H1 (cell line): ENCODE measurements around the gene TSPAN9. TPM values are rescaled to one million over a fixed set of nuclear protein-coding genes. Genes with fewer than 3 reads are reported as not detected.

Experiments used
- CTCF ChIA-PET: fragments of 300-600 bp; sonication (Branson Sonifier 250); formaldehyde crosslinking; loops from one replicate; lab custom pipeline; 2021; ENCODE audit not compliant: partially characterized antibody; lab: Charles Lee
- POLR2A ChIA-PET: fragments of 300-600 bp; sonication (Branson Sonifier 250); formaldehyde crosslinking; loops from one replicate; lab custom pipeline; 2021; ENCODE audit warnings: inconsistent platforms; ENCODE audit not compliant: partially characterized antibody; lab: Charles Lee
- DNase-seq, 2 experiments: peaks; one replicate each; pipeline versions ENCODE4 v3.0.0 to v3.0.0-alpha.2; 2010 to 2022; ENCODE audit warnings: low spot score in 2 of 2, low read depth in 1 of 2, mixed read lengths in 1 of 2
- FAIRE-seq: peaks from 2 replicates; lab custom pipeline; 2011; peaks lifted over from hg19 to GRCh38; lab: Jason Lieb, UNC
- H2AFZ ChIP-seq: 2 replicates; pipeline ENCODE4 v1.8.1; 2012; ENCODE audit warnings: low read length, inconsistent platforms
- H2AK5ac ChIP-seq: 2 replicates; pipeline ENCODE4 v1.6.1; 2013; ENCODE audit warnings: low read depth, low read length
- H2BK120ac ChIP-seq: replicated peaks from 2 replicates; pipeline ENCODE3; 2013; ENCODE audit warnings: low read depth, low read length, inconsistent platforms
- H2BK12ac ChIP-seq: 2 replicates; pipeline ENCODE4 v1.6.1; 2013; ENCODE audit warnings: low read depth, low read length
- H2BK15ac ChIP-seq: 2 replicates; pipeline ENCODE4 v1.6.1; 2013; ENCODE audit warnings: low read length
- H2BK20ac ChIP-seq: 2 replicates; pipeline ENCODE4 v1.6.1; 2013; ENCODE audit warnings: low read length
- H2BK5ac ChIP-seq: 2 replicates; pipeline ENCODE4 v1.6.1; 2013; ENCODE audit warnings: low read depth, low read length
- H3K14ac ChIP-seq: 2 replicates; pipeline ENCODE4 v1.6.1; 2013; ENCODE audit warnings: inconsistent platforms; ENCODE audit not compliant: insufficient read length
- H3K18ac ChIP-seq: 2 replicates; pipeline ENCODE4 v1.6.1; 2013; ENCODE audit warnings: low read length; ENCODE audit errors: extremely low read depth
- H3K23ac ChIP-seq: 2 replicates; pipeline ENCODE4 v1.6.1; 2013; ENCODE audit warnings: inconsistent platforms; ENCODE audit not compliant: insufficient read length
- H3K23me2 ChIP-seq: 2 replicates; pipeline ENCODE4 v1.6.1; 2013; ENCODE audit warnings: low read depth, low read length
- H3K27ac ChIP-seq: 2 replicates; pipeline ENCODE4 v1.6.1; 2011; ENCODE audit warnings: low read depth, low read length, inconsistent platforms
- H3K27me3 ChIP-seq, 4 experiments: replicated peaks in 1 of 4; 1 replicate in 1 of 4; 2 replicates in 3 of 4; pipeline versions ENCODE4 v1.6.1 to v1.8.1; 2011 to 2013; ENCODE audit warnings: low read length in 3 of 4, mild to moderate bottlenecking in 3 of 4, inconsistent platforms in 2 of 4, mixed read lengths in 2 of 4, moderate library complexity in 1 of 4; ENCODE audit not compliant: control insufficient read depth in 3 of 4, insufficient read depth in 3 of 4; ENCODE audit errors: extremely low read depth in 1 of 4
- H3K36me3 ChIP-seq, 4 experiments: 2 replicates each; pipeline versions ENCODE4 v1.6.1 to v1.8.1; 2011 to 2013; ENCODE audit warnings: mild to moderate bottlenecking in 4 of 4, low read length in 3 of 4, moderate library complexity in 2 of 4, control low read depth in 1 of 4, inconsistent platforms in 1 of 4; ENCODE audit not compliant: insufficient read depth in 4 of 4, control insufficient read depth in 2 of 4
- H3K4ac ChIP-seq: replicated peaks from 2 replicates; pipeline ENCODE3; 2013; ENCODE audit warnings: low read length, low read depth, mixed read lengths, inconsistent platforms; ENCODE audit not compliant: insufficient read length
- H3K4me1 ChIP-seq, 4 experiments: replicated peaks in 1 of 4; 1 replicate in 1 of 4; 2 replicates in 3 of 4; pipeline versions ENCODE4 v1.6.1 to v1.8.1; 2011 to 2013; ENCODE audit warnings: low read length in 3 of 4, inconsistent platforms in 2 of 4, mixed read lengths in 1 of 4; ENCODE audit not compliant: insufficient read depth in 4 of 4, control insufficient read depth in 3 of 4
- H3K4me2 ChIP-seq, 2 experiments: 2 replicates each; pipeline versions ENCODE4 v1.6.1 to v1.8.1; 2011 to 2013; ENCODE audit warnings: low read depth in 2 of 2, low read length in 2 of 2, control low read depth in 1 of 2, inconsistent platforms in 1 of 2, mild to moderate bottlenecking in 1 of 2; ENCODE audit not compliant: insufficient read depth in 1 of 2
- H3K4me3 ChIP-seq, 4 experiments: fragments of 200-600, 300-600 bp in 1 of 4; sonication (generic), shearing (Covaris generic), sonication (Bioruptor Twin) in 1 of 4; 2 replicates each; pipeline versions ENCODE4 v1.5.1 to v1.8.1; 2011 to 2016; ENCODE audit warnings: low read length in 4 of 4, low read depth in 3 of 4, control low read depth in 2 of 4, inconsistent platforms in 2 of 4, mild to moderate bottlenecking in 2 of 4, mixed read lengths in 1 of 4, moderate library complexity in 1 of 4; ENCODE audit not compliant: insufficient read depth in 2 of 4; ENCODE audit errors: extremely low read depth in 1 of 4
- H3K56ac ChIP-seq: replicated peaks from 2 replicates; pipeline ENCODE3; 2013; ENCODE audit warnings: low read depth, mild to moderate bottlenecking, mixed read lengths, low read length, inconsistent platforms; ENCODE audit not compliant: insufficient read length
- H3K79me1 ChIP-seq: 2 replicates; pipeline ENCODE4 v1.6.1; 2013; ENCODE audit warnings: low read depth, low read length, control low read depth
- H3K79me2 ChIP-seq, 2 experiments: 2 replicates each; pipeline versions ENCODE4 v1.6.1 to v1.8.1; 2012 to 2013; ENCODE audit warnings: low read length in 2 of 2, mild to moderate bottlenecking in 2 of 2, inconsistent platforms in 1 of 2; ENCODE audit not compliant: insufficient read depth in 2 of 2, control insufficient read depth in 1 of 2
- H3K9ac ChIP-seq, 4 experiments: replicated peaks in 1 of 4; 1 replicate in 1 of 4; 2 replicates in 3 of 4; pipeline versions ENCODE4 v1.6.1 to v1.8.1; 2011 to 2013; ENCODE audit warnings: low read depth in 3 of 4, low read length in 3 of 4, control low read depth in 2 of 4, mild to moderate bottlenecking in 2 of 4, moderate library complexity in 2 of 4, inconsistent platforms in 1 of 4; ENCODE audit errors: extremely low read depth in 1 of 4
- H3K9me3 ChIP-seq, 2 experiments: 2 replicates each; pipeline versions ENCODE4 v1.6.1 to v1.8.1; 2012 to 2013; ENCODE audit warnings: mild to moderate bottlenecking in 2 of 2, moderate library complexity in 2 of 2, control low read depth in 1 of 2, inconsistent platforms in 1 of 2, low read depth in 1 of 2, low read length in 1 of 2, mixed read lengths in 1 of 2; ENCODE audit not compliant: insufficient read depth in 2 of 2
- H4K20me1 ChIP-seq, 2 experiments: replicated peaks in 1 of 2; 2 replicates each; pipeline versions ENCODE3 to v1.8.1; 2011 to 2013; ENCODE audit warnings: inconsistent platforms in 2 of 2, low read length in 2 of 2, mild to moderate bottlenecking in 1 of 2; ENCODE audit not compliant: insufficient read depth in 2 of 2, control insufficient read depth in 1 of 2
- H4K5ac ChIP-seq: 2 replicates; pipeline ENCODE4 v1.6.1; 2013; ENCODE audit warnings: low read length, low read depth, mixed read lengths, inconsistent platforms; ENCODE audit not compliant: insufficient read length
- H4K8ac ChIP-seq: 2 replicates; pipeline ENCODE4 v1.8.0; 2013; ENCODE audit warnings: mild to moderate bottlenecking, moderate library complexity, low read length, inconsistent platforms; ENCODE audit not compliant: insufficient read depth; ENCODE audit errors: extremely low read depth
- H4K91ac ChIP-seq: replicated peaks from 2 replicates; pipeline ENCODE3; 2013; ENCODE audit warnings: low read length, mixed read lengths, inconsistent platforms; ENCODE audit not compliant: insufficient read length
- ASH2L ChIP-seq: fragments of 200-600, 300-600 bp; sonication (generic); IDR thresholded peaks from one replicate; pipeline ENCODE4 v1.7.1; 2017; ENCODE audit warnings: low read length
- BRCA1 ChIP-seq: IDR thresholded peaks from 2 replicates; pipeline ENCODE4 v1.6.1; 2012; ENCODE audit warnings: low read depth, low read length, improper control_type of control experiment
- EZH2 ChIP-seq: fragments of 200-600 bp; sonication (generic); IDR thresholded peaks from 2 replicates; pipeline ENCODE4 v1.7.1; 2012; ENCODE audit warnings: low read depth, mild to moderate bottlenecking, moderate library complexity, low read length, inconsistent platforms; ENCODE audit not compliant: severe bottlenecking
- JUN ChIP-seq: IDR thresholded peaks from 2 replicates; pipeline ENCODE4 v1.6.1; 2011; ENCODE audit warnings: low read depth, mild to moderate bottlenecking, improper control_type of control experiment, low read length
- RXRA ChIP-seq: IDR thresholded peaks from 2 replicates; pipeline ENCODE4 v1.6.1; 2011; ENCODE audit warnings: low read depth, mild to moderate bottlenecking, low read length, moderate library complexity; ENCODE audit not compliant: insufficient read depth
- SAP30 ChIP-seq: fragments of 300-600 bp; sonication (generic); IDR thresholded peaks from 2 replicates; pipeline ENCODE4 v1.7.1; 2012; ENCODE audit warnings: low read length, moderate library complexity, mild to moderate bottlenecking, inconsistent platforms; ENCODE audit not compliant: insufficient read depth, insufficient replicate concordance
- SIN3A ChIP-seq, 2 experiments: IDR thresholded peaks in 1 of 2; conservative IDR thresholded peaks in 1 of 2; 2 replicates each; pipeline ENCODE4 v1.6.1; 2011 to 2012; ENCODE audit warnings: low read length in 2 of 2, improper control_type of control experiment in 1 of 2, low read depth in 1 of 2, mild to moderate bottlenecking in 1 of 2
- SRF ChIP-seq: IDR thresholded peaks from 2 replicates; pipeline ENCODE4 v1.6.1; 2011; ENCODE audit warnings: mild to moderate bottlenecking, low read depth, low read length, moderate library complexity
- WGBS, 2 experiments: shearing (Covaris generic) in 1 of 2; methylation state at CpG; one replicate each; pipeline versions ENCODE4 v1.1.6 to v1.1.7; 2013 to 2015; ENCODE audit warnings: low lambda C conversion rate in 2 of 2, mixed read lengths in 2 of 2, inconsistent platforms in 1 of 2, low coverage in 1 of 2, missing lambda C conversion rate in 1 of 2; ENCODE audit not compliant: insufficient replicate concordance in 2 of 2, insufficient coverage in 1 of 2, insufficient read length in 1 of 2; ENCODE audit errors: extremely low coverage in 1 of 2, missing lambda C conversion rate in 1 of 2; 5-methylcytosine and 5-hydroxymethylcytosine counted together
- polyA plus RNA-seq, 7 experiments: library from polyadenylated mRNA; depleted of rRNA in 3 of 7; stranded (reverse) in 5 of 7; unstranded in 2 of 7; fragments of >200 nt in 5 of 7; fragments of 200-250 nt in 2 of 7; gene quantifications; 1 replicate in 5 of 7; 2 replicates in 1 of 7; 4 replicates in 1 of 7; pipeline versions ENCODE4 v1.2.1 to v1.2.3, GENCODE V29; 2011 to 2013; ENCODE audit warnings: missing spikeins in 2 of 7, mixed read lengths in 2 of 7
- total RNA-seq: library from RNA; stranded (reverse); fragmentation: NEBNext Ultra II Directional; extraction: Animal tissue kit (Norgen Biotek cat#: 25700); gene quantifications from 2 replicates; pipeline ENCODE4 v1.2.1, GENCODE V29; 2021

TSPAN9 gene
- total and polyA plus RNA-seq, 2 of the 8 experiments (the other 6 are each of a cell fraction or from before 2014, with no cell fraction given) = 11.5 to 29.1 TPM

DNA sequence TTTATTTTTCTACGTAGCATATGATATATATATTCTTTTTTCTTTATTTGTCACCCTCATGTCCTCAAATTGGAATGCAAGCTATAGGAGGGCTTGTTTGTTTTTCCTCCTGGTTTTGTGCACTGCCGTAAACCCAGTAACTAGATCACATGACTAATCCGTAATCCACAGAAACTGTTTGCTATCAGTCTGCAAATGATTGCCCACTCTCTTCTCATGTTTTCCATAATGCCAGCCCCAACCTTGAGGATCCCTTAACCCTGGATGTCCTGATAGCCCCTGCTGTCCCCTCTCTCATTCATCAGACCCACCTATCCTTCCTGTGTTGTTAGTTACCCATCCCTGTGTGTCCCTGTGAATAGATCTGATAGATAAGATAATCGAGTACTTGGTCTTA is 94.0 kb downstream of the TSPAN9 start:
- CTCF ChIA-PET = interaction anchor here (0.9 to 11.4 kb wide), 6 partner anchors 15 to 103 kb away, joined by 3 to 95 read pairs (median 4); no protein-coding TSS in a partner anchor
- no peak overlapping the region for H3K27ac ChIP-seq

More for the DNA sequence above, 94.0 kb downstream of the TSPAN9 start:
- Histone ChIP-seq H3K23me2 (0 out of 2 replicates have a peak, but pooled peaks cover 3% of the 10 kb centered on the region), H2BK120ac (no peak overlapping the region), H4K20me1 (no peaks in the 10 kb centered on the region), H2BK5ac (no peak overlapping the region), H2BK15ac (no peak overlapping the region), H2BK20ac (no peak overlapping the region), H3K4me1 (peaks cover 3 to 17% (median 15%) of the 10 kb centered on the region in 4 experiments), H4K8ac (no peak overlapping the region), H3K9me3 (no peaks in the 10 kb centered on the region), H2AFZ (no peak overlapping the region), H3K14ac (no peak overlapping the region), H3K9ac (no peak overlapping the region), H4K91ac (no peak overlapping the region), H3K36me3 (no peaks in the 10 kb centered on the region), H3K4me2 (no peak overlapping the region), H3K23ac (no peak overlapping the region), H4K5ac (no peak overlapping the region), H3K4me3 (no peak overlapping the region), H3K79me2 (no peaks in the 10 kb centered on the region), H3K56ac (no peak overlapping the region), H2BK12ac (no peak overlapping the region), H3K27me3 (no peaks in the 10 kb centered on the region), H3K18ac (no peak overlapping the region), H3K4ac (no peak overlapping the region), H3K79me1 (peaks cover 4% of the 10 kb centered on the region; the same call in 1 of the 2 replicates), H2AK5ac (no peak overlapping the region)
- POLR2A ChIA-PET = interaction anchor here (0.6 kb wide), 1 partner anchor 448 kb away, joined by 3 read pairs; no protein-coding TSS in a partner anchor
- DNase-seq (no peak), FAIRE-seq (no peak)
- 62% methylated on average over 4 of the region's 4 CpGs; no CpG with 5 or more reads in 1 of the 2 experiments for WGBS, 2 experiments
- TF ChIP-seq SRF (no peak), SIN3A (conservative IDR thresholded peaks at IDR 0.05 in 1 of 2, IDR thresholded peaks at IDR 0.05 in 1 of 2; ENCODE audit: low read depth in 1 of 2, low read length in 2 of 2) (no peak), EZH2 (no peak), JUN (no peak), SAP30 (no peak), RXRA (no peak), BRCA1 (no peak), ASH2L (no peak)
